Breast epithelium (tissue), 3 donors: ENCODE data around the gene SCNM1.

ENCODE experiments used
- CTCF ChIP-seq, 3 donors: fragments of 450-650 bp; IDR thresholded peaks; one replicate each; pipeline ENCODE4 v1.5.1; 2016 to 2017; ENCODE audit warnings: antibody characterized with exemption in 3 of 3, mild to moderate bottlenecking in 3 of 3, moderate library complexity in 3 of 3
- POLR2A ChIP-seq: fragments of 450-650 bp; IDR thresholded peaks from one replicate; pipeline ENCODE4 v1.6.1; 2016; ENCODE audit warnings: antibody characterized with exemption, mild to moderate bottlenecking, moderate library complexity
- POLR2AphosphoS5 ChIP-seq, 3 donors: sonication (generic); formaldehyde crosslinking; IDR thresholded peaks; one replicate each; pipeline ENCODE4 v1.6.1; 2017; ENCODE audit warnings: antibody characterized with exemption in 3 of 3

GRCh38 chr1:151184211-151184610 is 18.3 kb downstream of the SCNM1 start:
- TF ChIP-seq POLR2A = no peak
- no peak for TF ChIP-seq CTCF (IDR thresholded peaks at IDR 0.05)
- TF ChIP-seq POLR2AphosphoS5 (IDR thresholded peaks at IDR 0.05) = no peak
